ENCODE data around the gene GUK1. TPM values are rescaled to one million over a fixed set of nuclear protein-coding genes. Genes with fewer than 3 reads are reported as not detected.
A peak's percentile ranks its signal among the peaks of the same experiment; 100 is the strongest.

The GUK1 gene
- total RNA-seq, 1 donor from 2014 or later: 299 TPM

DNA sequence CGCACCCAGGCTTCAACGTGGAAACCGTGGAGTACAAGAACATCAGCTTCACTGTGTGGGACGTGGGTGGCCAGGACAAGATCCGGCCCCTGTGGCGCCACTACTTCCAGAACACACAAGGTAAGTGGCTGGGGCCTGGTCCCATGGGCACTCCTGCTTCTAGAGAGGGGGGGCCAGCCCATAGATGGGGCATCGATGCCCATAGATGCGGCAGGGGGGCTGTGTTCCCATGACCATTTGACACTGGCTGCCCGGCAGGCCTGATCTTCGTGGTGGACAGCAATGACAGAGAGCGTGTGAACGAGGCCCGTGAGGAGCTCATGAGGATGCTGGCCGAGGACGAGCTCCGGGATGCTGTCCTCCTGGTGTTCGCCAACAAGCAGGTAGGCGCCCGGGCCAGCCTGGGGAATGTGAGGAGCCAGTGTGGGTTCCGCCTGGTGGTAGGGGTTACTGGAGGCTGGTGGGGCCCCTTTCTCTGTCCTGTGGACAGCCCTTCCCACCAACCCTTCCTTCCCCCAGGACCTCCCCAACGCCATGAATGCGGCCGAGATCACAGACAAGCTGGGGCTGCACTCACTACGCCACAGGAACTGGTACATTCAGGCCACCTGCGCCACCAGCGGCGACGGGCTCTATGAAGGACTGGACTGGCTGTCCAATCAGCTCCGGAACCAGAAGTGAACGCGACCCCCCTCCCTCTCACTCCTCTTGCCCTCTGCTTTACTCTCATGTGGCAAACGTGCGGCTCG is 42.6 kb upstream of the GUK1 start:
- Histone ChIP-seq H3K27ac (no peak overlapping the region), H3K36me3 (peaks cover 0 to 49% of the 10 kb centered on the region in 2 donors), H3K4me3 (no peak overlapping the region), H3K4me1 (peaks cover 45% of the 10 kb centered on the region), H3K27me3 (no peaks in the 10 kb centered on the region), H3K9me3 (peaks cover 9% of the 10 kb centered on the region)
- no peak for DNase-seq (ENCODE audit: extremely low spot score in 2 of 2)
- TF ChIP-seq POLR2AphosphoS5 (IDR thresholded peaks at IDR 0.05; ENCODE audit: insufficient read depth in 1 of 2, low read depth in 1 of 2) (no peak), POLR2A (IDR thresholded peaks at IDR 0.05) (no peak)
- TF ChIP-seq, protein P1, sequence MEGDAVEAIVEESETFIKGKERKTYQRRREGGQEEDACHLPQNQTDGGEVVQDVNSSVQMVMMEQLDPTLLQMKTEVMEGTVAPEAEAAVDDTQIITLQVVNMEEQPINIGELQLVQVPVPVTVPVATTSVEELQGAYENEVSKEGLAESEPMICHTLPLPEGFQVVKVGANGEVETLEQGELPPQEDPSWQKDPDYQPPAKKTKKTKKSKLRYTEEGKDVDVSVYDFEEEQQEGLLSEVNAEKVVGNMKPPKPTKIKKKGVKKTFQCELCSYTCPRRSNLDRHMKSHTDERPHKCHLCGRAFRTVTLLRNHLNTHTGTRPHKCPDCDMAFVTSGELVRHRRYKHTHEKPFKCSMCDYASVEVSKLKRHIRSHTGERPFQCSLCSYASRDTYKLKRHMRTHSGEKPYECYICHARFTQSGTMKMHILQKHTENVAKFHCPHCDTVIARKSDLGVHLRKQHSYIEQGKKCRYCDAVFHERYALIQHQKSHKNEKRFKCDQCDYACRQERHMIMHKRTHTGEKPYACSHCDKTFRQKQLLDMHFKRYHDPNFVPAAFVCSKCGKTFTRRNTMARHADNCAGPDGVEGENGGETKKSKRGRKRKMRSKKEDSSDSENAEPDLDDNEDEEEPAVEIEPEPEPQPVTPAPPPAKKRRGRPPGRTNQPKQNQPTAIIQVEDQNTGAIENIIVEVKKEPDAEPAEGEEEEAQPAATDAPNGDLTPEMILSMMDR (IDR thresholded peaks at IDR 0.05): no peak
- intact Hi-C loops (cut with DNase I): no loop called here

DNA sequence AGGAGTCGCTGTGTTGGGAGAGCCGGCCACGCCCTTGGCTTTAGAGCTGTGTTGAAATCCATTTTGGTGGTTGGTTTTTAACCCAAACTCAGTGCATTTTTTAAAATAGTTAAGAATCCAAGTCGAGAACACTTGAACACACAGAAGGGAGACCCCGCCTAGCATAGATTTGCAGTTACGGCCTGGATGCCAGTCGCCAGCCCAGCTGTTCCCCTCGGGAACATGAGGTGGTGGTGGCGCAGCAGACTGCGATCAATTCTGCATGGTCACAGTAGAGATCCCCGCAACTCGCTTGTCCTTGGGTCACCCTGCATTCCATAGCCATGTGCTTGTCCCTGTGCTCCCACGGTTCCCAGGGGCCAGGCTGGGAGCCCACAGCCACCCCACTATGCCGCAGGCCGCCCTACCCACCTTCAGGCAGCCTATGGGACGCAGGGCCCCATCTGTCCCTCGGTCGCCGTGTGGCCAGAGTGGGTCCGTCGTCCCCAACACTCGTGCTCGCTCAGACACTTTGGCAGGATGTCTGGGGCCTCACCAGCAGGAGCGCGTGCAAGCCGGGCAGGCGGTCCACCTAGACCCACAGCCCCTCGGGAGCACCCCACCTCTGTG is 41.7 kb upstream of the GUK1 start:
- peaks cover 9% of the 10 kb centered on the region for H3K9me3 ChIP-seq
- no peak for DNase-seq (ENCODE audit: extremely low spot score in 2 of 2)
- H3K27ac ChIP-seq: no peak overlapping the region
- H3K4me1 ChIP-seq: peaks cover 38% of the 10 kb centered on the region
- peaks cover 0 to 49% of the 10 kb centered on the region in 2 donors for H3K36me3 ChIP-seq
- no peak for TF ChIP-seq POLR2A (IDR thresholded peaks at IDR 0.05)
- no peak for TF ChIP-seq POLR2AphosphoS5 (IDR thresholded peaks at IDR 0.05; ENCODE audit: insufficient read depth in 1 of 2, low read depth in 1 of 2)
- TF ChIP-seq, protein P1 (IDR thresholded peaks at IDR 0.05): no peak
- H3K27me3 ChIP-seq: no peaks in the 10 kb centered on the region
- H3K4me3 ChIP-seq: no peak overlapping the region
- intact Hi-C loops (cut with DNase I): no loop called here

DNA sequence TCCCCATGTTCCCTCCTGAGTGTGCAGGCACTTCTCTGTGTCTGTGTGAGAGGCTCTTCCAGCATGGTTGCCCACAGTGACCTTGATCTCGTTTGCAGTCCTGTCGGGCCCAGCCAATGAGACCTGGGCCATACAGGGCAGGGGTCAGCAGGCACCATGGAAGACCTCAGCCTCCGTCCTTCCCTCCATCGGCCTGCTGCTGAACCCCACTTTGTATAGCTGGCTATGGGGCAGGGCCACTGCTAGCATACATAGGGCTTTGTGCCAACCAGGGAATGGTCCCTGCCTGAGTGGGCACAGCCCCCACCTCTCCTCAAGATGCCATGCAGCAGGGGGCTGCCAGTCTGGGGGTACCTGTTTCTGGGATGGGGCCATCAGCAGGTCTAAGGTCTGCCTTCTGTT is 40.7 kb upstream of the GUK1 start:
- intact Hi-C loops (cut with DNase I): no loop called here
- H3K36me3 ChIP-seq: peaks cover 0 to 49% of the 10 kb centered on the region in 2 donors
- TF ChIP-seq POLR2A (IDR thresholded peaks at IDR 0.05): no peak
- TF ChIP-seq, protein P1 (IDR thresholded peaks at IDR 0.05): no peak
- no peak for TF ChIP-seq POLR2AphosphoS5 (IDR thresholded peaks at IDR 0.05; ENCODE audit: insufficient read depth in 1 of 2, low read depth in 1 of 2)
- H3K27me3 ChIP-seq: no peaks in the 10 kb centered on the region
- H3K4me1 ChIP-seq: peaks cover 42% of the 10 kb centered on the region
- no peak for DNase-seq (ENCODE audit: extremely low spot score in 2 of 2)
- no peak overlapping the region for H3K27ac ChIP-seq
- peaks cover 5% of the 10 kb centered on the region for H3K9me3 ChIP-seq
- H3K4me3 ChIP-seq: no peak overlapping the region

DNA sequence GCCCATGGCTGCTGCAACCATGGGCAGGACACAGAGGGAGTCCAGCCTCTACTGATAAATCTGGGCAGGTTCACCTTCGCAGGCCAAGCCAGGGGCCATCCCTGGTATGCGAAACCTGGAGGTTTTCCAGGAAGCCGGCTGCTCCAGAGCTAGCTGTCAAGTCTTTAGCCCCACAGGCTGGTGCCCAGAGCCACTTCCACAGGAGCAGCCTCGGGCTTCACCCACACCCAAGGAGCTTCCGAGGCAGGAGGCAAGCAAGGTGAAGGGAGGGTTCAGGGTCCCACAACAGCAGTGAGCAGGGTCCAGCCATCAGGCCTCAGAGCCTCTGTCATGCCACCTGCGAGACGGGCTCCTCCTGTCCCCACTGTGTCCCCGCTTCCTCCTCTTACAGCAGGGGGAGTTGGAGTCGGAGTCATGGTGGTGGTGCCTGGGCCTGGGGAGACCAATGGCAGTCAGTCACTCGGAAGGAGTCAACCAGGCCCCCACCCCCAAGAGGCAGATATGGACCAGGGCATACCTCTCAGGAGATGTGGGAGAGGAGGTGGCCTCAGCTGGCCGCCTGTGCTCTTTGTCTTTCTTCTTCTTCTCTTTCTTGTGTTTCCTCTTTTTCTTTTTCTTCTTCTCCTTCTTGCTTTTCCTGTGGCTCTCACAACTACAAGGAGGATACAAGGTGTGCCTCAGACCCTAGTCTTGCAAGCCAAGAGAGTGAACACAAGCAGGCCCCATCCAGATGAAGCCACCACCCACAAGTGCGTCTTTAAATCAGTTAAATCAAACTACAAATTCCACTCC is 39.1 kb upstream of the GUK1 start:
- Histone ChIP-seq H3K36me3 (peaks cover 0 to 44% of the 10 kb centered on the region in 2 donors), H3K27me3 (no peaks in the 10 kb centered on the region), H3K9me3 (no peaks in the 10 kb centered on the region), H3K4me3 (peak overlapping the region in 1 of 2 donors; percentile 83), H3K4me1 (peaks cover 43% of the 10 kb centered on the region), H3K27ac (no peak overlapping the region)
- no peak for TF ChIP-seq POLR2A (IDR thresholded peaks at IDR 0.05)
- TF ChIP-seq, protein P1 (IDR thresholded peaks at IDR 0.05): no peak
- no peak for TF ChIP-seq POLR2AphosphoS5 (IDR thresholded peaks at IDR 0.05; ENCODE audit: insufficient read depth in 1 of 2, low read depth in 1 of 2)
- intact Hi-C loops (cut with DNase I): no loop called here
- no peak for DNase-seq (ENCODE audit: extremely low spot score in 2 of 2)

Data from vagina (tissue), 2 donors.